Activated CD4-positive, alpha-beta T cell treated with anti-CD3 and anti-CD28 coated beads, Interleukin-2, amount 10 ng/mL, durations not matched to agents 7 days and 5 days (primary cell): Measurements from ENCODE around the gene RILPL1. TPM values are rescaled to one million over a fixed set of nuclear protein-coding genes. Genes with fewer than 3 reads are reported as not detected.
"Not testable (repeated sequence)": the region's sequence is repeated elsewhere in the genome, so short reads cannot be mapped to it uniquely, and the experiment has no call there.

Source experiments
- CTCF ChIA-PET: fragments of 350-600 bp; sonication (Branson Sonifier 250); formaldehyde crosslinking; loops from one replicate; lab custom pipeline; 2021; ENCODE audit warnings: antibody characterized with exemption; lab: Charles Lee
- POLR2A ChIA-PET: fragments of 350-600 bp; sonication (Branson Sonifier 250); formaldehyde crosslinking; loops from one replicate; lab custom pipeline; 2021; ENCODE audit warnings: antibody characterized with exemption; lab: Charles Lee
- DNase-seq: peaks from one replicate; pipeline ENCODE4 v3.0.0-alpha.2; 2020
- H3K27ac Mint-ChIP-seq: one replicate; pipeline ENCODE4 v1.8.0; 2021; ENCODE audit warnings: mild to moderate bottlenecking, moderate library complexity, mixed read lengths
- H3K27me3 Mint-ChIP-seq: one replicate; pipeline ENCODE4 v1.8.0; 2021; ENCODE audit warnings: mixed read lengths
- H3K36me3 Mint-ChIP-seq: one replicate; pipeline ENCODE4 v1.8.0; 2021; ENCODE audit warnings: low read depth, mixed read lengths
- H3K4me1 Mint-ChIP-seq: one replicate; pipeline ENCODE4 v1.8.0; 2021; ENCODE audit warnings: mixed read lengths
- H3K4me3 Mint-ChIP-seq: one replicate; pipeline ENCODE4 v1.8.0; 2021; ENCODE audit warnings: mild to moderate bottlenecking, moderate library complexity, mixed read lengths
- H3K9me3 Mint-ChIP-seq: one replicate; pipeline ENCODE4 v1.8.0; 2021; ENCODE audit warnings: mixed read lengths
- total RNA-seq, 2 experiments: library from RNA; stranded (reverse); gene quantifications; one replicate each; pipeline ENCODE4 v1.2.3, GENCODE V29; 2021

Gene RILPL1
- total RNA-seq, 2 experiments from 2014 or later, result 0.79 to 0.89 TPM

DNA sequence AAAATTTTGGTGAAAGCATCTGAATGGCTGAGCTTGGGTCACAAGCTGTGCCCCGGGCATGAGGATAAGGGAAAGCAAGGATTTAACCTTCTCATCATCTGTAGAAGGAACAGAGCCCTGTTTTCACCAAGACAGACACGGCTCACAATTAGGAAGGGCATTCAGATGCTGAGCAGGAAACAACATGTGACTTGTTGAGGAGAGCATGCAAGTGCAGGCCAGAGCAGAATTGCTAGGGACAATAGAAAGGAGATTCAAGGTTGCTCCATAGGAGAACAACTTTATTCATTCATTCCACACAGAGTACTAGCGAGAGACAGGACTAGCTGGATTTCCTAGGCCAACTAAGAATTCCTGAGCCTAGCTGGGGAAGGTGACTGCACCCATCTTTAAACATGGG, 14.6 kb upstream of the RILPL1 start:
- Mint-ChIP-seq H3K27me3 (peaks cover 5% of the 10 kb centered on the region), H3K9me3 (no peaks in the 10 kb centered on the region), H3K36me3 (no peaks in the 10 kb centered on the region), H3K27ac (no peak overlapping the region), H3K4me1 (no peaks in the 10 kb centered on the region), H3K4me3 (no peak overlapping the region)
- no peak for DNase-seq
- CTCF ChIA-PET, result interaction anchor here (0.6 kb wide), 2 partner anchors 28 to 112 kb away, joined by 3 read pairs; no protein-coding TSS in a partner anchor
- POLR2A ChIA-PET, result no interaction called here

DNA sequence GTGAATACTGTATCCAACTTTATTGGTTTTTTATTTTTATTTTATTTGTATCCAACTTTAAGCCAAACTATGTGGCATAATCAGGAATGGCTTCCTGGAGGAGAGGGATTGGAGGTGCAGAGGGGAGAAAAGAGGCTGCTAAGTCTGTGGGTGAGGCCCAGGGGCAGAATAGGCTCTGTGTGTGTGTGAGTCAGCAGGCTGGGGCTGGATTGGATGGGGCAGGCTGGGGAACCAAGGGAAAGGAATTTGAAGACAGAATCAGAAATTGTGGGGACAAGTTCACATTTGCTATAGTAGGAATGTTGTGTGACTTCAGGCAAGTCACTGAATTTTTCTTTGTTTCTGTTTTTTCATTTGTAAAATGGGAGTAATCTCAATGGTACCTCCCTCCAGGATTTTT, 12.8 kb upstream of the RILPL1 start:
- Mint-ChIP-seq H3K36me3 (no peaks in the 10 kb centered on the region), H3K27me3 (peaks cover 2% of the 10 kb centered on the region), H3K4me1 (no peaks in the 10 kb centered on the region), H3K27ac (no peak overlapping the region), H3K4me3 (no peak overlapping the region), H3K9me3 (no peaks in the 10 kb centered on the region)
- ChIA-PET CTCF (interaction anchor here (1.2 kb wide), 1 partner anchor 37 kb away, joined by 3 read pairs; no protein-coding TSS in a partner anchor), POLR2A (no interaction called here)
- DNase-seq, result no peak

DNA sequence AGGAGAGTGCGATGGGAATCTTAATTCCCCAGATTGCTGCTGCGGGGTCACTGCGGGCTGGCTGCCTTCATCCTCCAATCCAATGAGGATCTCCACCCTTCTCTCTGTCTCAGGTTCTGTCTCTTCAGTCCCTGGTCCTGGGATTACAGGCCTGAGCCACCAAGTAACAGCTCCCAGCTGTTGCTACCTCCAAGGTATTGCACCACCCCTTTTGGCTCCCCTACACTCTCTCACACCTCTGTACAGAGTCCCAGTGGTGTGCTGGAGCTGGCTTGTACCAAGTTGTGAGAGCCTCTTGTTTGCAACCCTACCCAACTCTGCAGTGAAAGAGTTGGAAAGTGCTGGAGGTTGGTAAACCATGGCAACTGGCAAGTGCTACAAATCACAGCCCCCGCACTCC, 10.0 kb upstream of the RILPL1 start:
- no peak for DNase-seq
- Mint-ChIP-seq H3K27ac (no peak overlapping the region), H3K4me3 (no peak overlapping the region), H3K9me3 (no peaks in the 10 kb centered on the region), H3K4me1 (no peaks in the 10 kb centered on the region), H3K27me3 (peaks cover 7% of the 10 kb centered on the region), H3K36me3 (no peaks in the 10 kb centered on the region)
- ChIA-PET POLR2A (no interaction called here), CTCF (interaction anchor here (0.6 to 0.7 kb wide), 2 partner anchors 11 to 12 kb away, joined by 3 to 4 read pairs; no protein-coding TSS in a partner anchor)

- Mint-ChIP-seq H3K9me3 (no peaks in the 10 kb centered on the region), H3K27me3 (peaks cover 10% of the 10 kb centered on the region), H3K36me3 (no peaks in the 10 kb centered on the region), H3K27ac (no peak overlapping the region), H3K4me3 (no peak overlapping the region), H3K4me1 (no peaks in the 10 kb centered on the region)
- CTCF ChIA-PET, result interaction anchor here (0.5 to 0.7 kb wide), 4 partner anchors 35 to 523 kb away, joined by 3 to 5 read pairs (median 3); no protein-coding TSS in a partner anchor
- DNase-seq, result no peak
- POLR2A ChIA-PET, result no interaction called here
Measured at GRCh38 chr12:123540899-123541662, 7.6 kb upstream of the RILPL1 start.

DNA sequence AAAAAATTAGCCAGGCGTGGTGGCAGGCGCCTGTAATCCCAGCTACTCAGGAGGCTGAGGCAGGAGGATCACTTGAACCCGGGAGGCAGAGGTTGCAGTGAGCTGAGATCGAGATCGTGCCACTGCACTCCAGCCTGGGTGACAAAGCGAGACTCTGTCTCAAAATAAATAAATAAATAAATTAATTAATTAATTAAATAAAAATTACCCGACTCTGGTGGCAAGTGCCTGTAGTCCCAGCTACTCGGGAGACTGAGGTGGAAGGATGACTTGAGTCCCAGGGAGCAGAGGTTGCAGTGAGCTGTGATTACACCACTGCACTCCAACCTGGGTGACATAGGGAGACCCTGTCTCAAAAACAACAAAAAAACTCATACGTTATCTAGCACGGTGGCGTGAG, 2.4 kb upstream of the RILPL1 start:
- peaks cover 22% of the 10 kb centered on the region for H3K27me3 Mint-ChIP-seq
- H3K27ac Mint-ChIP-seq, H3K9me3 Mint-ChIP-seq, DNase-seq, H3K4me3 Mint-ChIP-seq, POLR2A ChIA-PET, H3K36me3 Mint-ChIP-seq, CTCF ChIA-PET: not testable (repeated sequence)
- peaks cover 18% of the 10 kb centered on the region for H3K4me1 Mint-ChIP-seq

GRCh38 chr12:123532808-123533649, 490 bp downstream of the RILPL1 start:
- CTCF ChIA-PET, result interaction anchor here (0.7 to 1.2 kb wide), 6 partner anchors 10 to 168 kb away, joined by 3 read pairs; no protein-coding TSS in a partner anchor
- peak; percentile 13 for DNase-seq
- Mint-ChIP-seq H3K4me3 (peak overlapping the region; percentile 80), H3K4me1 (peaks cover 18% of the 10 kb centered on the region), H3K27ac (peak overlapping the region; percentile 66), H3K27me3 (peaks cover 14% of the 10 kb centered on the region), H3K36me3 (no peaks in the 10 kb centered on the region), H3K9me3 (no peaks in the 10 kb centered on the region)
- POLR2A ChIA-PET, result no interaction called here

GRCh38 chr12:123532019-123532418, 1.5 kb downstream of the RILPL1 start:
- H3K4me3 Mint-ChIP-seq, result peak overlapping the region; percentile 80
- peaks cover 14% of the 10 kb centered on the region for H3K27me3 Mint-ChIP-seq
- H3K36me3 Mint-ChIP-seq, result no peaks in the 10 kb centered on the region
- POLR2A ChIA-PET, result no interaction called here
- peaks cover 18% of the 10 kb centered on the region for H3K4me1 Mint-ChIP-seq
- DNase-seq, result no peak
- no peak overlapping the region for H3K27ac Mint-ChIP-seq
- CTCF ChIA-PET, result interaction anchor here (1.1 kb wide), 1 partner anchor 11 kb away, joined by 3 read pairs; no protein-coding TSS in a partner anchor
- no peaks in the 10 kb centered on the region for H3K9me3 Mint-ChIP-seq

DNA sequence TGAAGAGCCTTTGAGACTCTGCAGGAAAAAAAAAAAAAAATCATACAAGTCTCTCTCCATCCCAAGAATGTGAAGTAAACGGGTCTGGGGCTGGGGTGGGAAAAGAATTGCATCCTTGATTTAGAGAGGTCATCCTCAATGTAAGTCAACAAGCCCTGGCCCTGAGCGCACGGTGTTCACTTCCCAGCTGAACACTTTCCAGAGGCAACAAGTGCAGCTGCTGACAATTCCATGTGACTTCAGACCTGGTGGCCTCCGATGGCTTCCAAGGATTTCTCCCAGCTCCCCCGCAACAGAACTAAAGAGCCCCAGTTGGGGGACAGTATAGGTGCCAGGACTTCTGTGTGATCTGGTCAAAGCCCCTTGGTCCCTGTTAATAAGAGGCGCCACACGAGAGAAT, 2.4 kb downstream of the RILPL1 start:
- ChIA-PET CTCF (interaction anchor here (0.6 to 1.1 kb wide), 3 partner anchors 9 to 51 kb away, joined by 3 to 4 read pairs (median 4); no protein-coding TSS in a partner anchor), POLR2A (no interaction called here)
- Mint-ChIP-seq H3K27ac (no peak overlapping the region), H3K36me3 (no peaks in the 10 kb centered on the region), H3K4me1 (peaks cover 18% of the 10 kb centered on the region), H3K4me3 (no peak overlapping the region), H3K9me3 (no peaks in the 10 kb centered on the region), H3K27me3 (peaks cover 11% of the 10 kb centered on the region)
- DNase-seq, result no peak

GRCh38 chr12:123530668-123531067, 2.9 kb downstream of the RILPL1 start:
- Mint-ChIP-seq H3K27ac (no peak overlapping the region), H3K27me3 (peaks cover 10% of the 10 kb centered on the region), H3K4me1 (peaks cover 18% of the 10 kb centered on the region), H3K9me3 (no peaks in the 10 kb centered on the region), H3K36me3 (no peaks in the 10 kb centered on the region), H3K4me3 (no peak overlapping the region)
- POLR2A ChIA-PET, result no interaction called here
- DNase-seq, result no peak
- CTCF ChIA-PET, result interaction anchor here (0.6 to 1.1 kb wide), 2 partner anchors 8 to 51 kb away, joined by 3 to 4 read pairs; no protein-coding TSS in a partner anchor

DNA sequence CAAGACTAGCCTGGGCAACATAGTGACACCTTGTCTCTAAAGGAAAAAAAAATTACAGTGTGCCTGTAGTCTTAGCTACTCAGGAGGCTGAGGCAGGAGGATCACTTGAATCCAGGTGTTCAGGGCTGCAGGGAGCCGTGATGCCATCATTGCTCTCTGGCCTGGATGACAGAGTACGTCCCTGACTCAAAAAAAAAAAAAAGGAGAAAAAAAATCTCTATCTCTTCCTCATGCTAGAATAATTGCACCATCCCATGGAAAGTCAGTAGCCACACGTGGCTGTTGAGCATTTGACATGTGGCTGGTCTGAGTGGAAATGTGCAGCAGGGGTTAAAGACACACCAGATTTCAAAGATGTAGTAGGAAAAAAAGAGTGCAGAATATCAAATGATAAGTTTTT, 3.8 kb downstream of the RILPL1 start:
- DNase-seq, result no peak
- Mint-ChIP-seq H3K27ac (no peak overlapping the region), H3K4me3 (no peak overlapping the region), H3K9me3 (no peaks in the 10 kb centered on the region), H3K4me1 (peaks cover 18% of the 10 kb centered on the region), H3K27me3 (peaks cover 9% of the 10 kb centered on the region), H3K36me3 (no peaks in the 10 kb centered on the region)
- POLR2A ChIA-PET, result no interaction called here
- CTCF ChIA-PET, result interaction anchor here (0.6 kb wide), 1 partner anchor 145 kb away, joined by 5 read pairs; no protein-coding TSS in a partner anchor

DNA sequence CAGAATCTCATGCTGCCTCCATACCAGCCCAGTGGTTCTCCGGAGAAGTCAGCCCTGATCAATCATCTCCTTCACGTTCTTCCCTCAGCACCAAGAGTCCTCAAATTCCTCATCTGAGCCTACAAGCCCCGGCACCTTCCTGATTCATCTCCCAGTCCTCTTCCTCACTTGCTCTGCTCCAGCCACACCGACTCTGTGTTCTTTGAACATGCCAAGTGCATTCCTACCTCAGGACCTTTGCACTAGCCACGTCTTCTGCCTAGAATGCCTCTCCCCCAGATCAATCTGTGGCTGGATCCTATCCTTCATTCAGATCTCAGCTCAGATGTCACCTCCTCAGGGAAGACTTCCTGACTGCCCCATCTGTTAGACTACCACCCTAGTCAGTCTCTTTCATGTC, 4.7 kb downstream of the RILPL1 start:
- POLR2A ChIA-PET, result no interaction called here
- no peak overlapping the region for H3K27ac Mint-ChIP-seq

GRCh38 chr12:123526542-123527080, 6.9 kb downstream of the RILPL1 start:
- Mint-ChIP-seq H3K4me3 (no peak overlapping the region), H3K27me3 (no peaks in the 10 kb centered on the region), H3K36me3 (no peaks in the 10 kb centered on the region), H3K9me3 (no peaks in the 10 kb centered on the region), H3K27ac (no peak overlapping the region), H3K4me1 (peaks cover under 1% of the 10 kb centered on the region)
- ChIA-PET POLR2A (no interaction called here), CTCF (no interaction called here)
- no peak for DNase-seq

More for the DNA sequence above, 4.7 kb downstream of the RILPL1 start:
- DNase-seq, result no peak
- CTCF ChIA-PET, result interaction anchor here (0.6 to 1.0 kb wide), 2 partner anchors 93 to 566 kb away, joined by 3 to 4 read pairs; partner anchors contain the start of gene RILPL2
- no peaks in the 10 kb centered on the region for H3K9me3 Mint-ChIP-seq
- H3K36me3 Mint-ChIP-seq, result no peaks in the 10 kb centered on the region
- no peak overlapping the region for H3K4me3 Mint-ChIP-seq
- H3K4me1 Mint-ChIP-seq, result peaks cover 14% of the 10 kb centered on the region
- H3K27me3 Mint-ChIP-seq, result peaks cover 5% of the 10 kb centered on the region
